Measurements from ENCODE around the gene ADAP1.

The ADAP1 gene

GRCh38 chr7:908159-908581 is 46.3 kb downstream of the ADAP1 start:
- no peaks in the 10 kb centered on the region for H3K27me3 ChIP-seq (ENCODE audit: insufficient read depth, low read length, poor library complexity, severe bottlenecking)
- H3F3A ChIP-seq (ENCODE audit: low read depth): no peaks in the 10 kb centered on the region
- no peak for TF ChIP-seq CTCF (conservative IDR thresholded peaks at IDR 0.05; ENCODE audit: low read length)
- TF ChIP-seq EZH2phosphoT487 (IDR thresholded peaks at IDR 0.05; ENCODE audit: borderline replicate concordance): no peak
- H3K4me1 ChIP-seq (ENCODE audit: insufficient read depth, low read length, poor library complexity, severe bottlenecking): no peaks in the 10 kb centered on the region
- H3K4me3 ChIP-seq (ENCODE audit: low read length, poor library complexity, severe bottlenecking): no peak overlapping the region
- H4K20me1 ChIP-seq (ENCODE audit: insufficient read depth, low read length, poor library complexity, severe bottlenecking): no peaks in the 10 kb centered on the region
- no peak overlapping the region for H3K4me2 ChIP-seq (ENCODE audit: low read depth, low read length, poor library complexity, severe bottlenecking)
- H2AFZ ChIP-seq (ENCODE audit: low read length): no peak overlapping the region
- H3K9ac ChIP-seq (ENCODE audit: low read depth, low read length, poor library complexity, severe bottlenecking): no peak overlapping the region
- no peaks in the 10 kb centered on the region for H3K9me2 ChIP-seq (replicated peaks; ENCODE audit: low read depth, low read length)
- H3K79me2 ChIP-seq (ENCODE audit: insufficient read depth, low read length): no peaks in the 10 kb centered on the region
- no peaks in the 10 kb centered on the region for H3K9me3 ChIP-seq (ENCODE audit: insufficient read depth, low read depth, low read length)
- no peaks in the 10 kb centered on the region for H3K36me3 ChIP-seq (ENCODE audit: insufficient read depth, low read length)

GRCh38 chr7:907158-907980 is 47.1 kb downstream of the ADAP1 start:
- no peak for TF ChIP-seq CTCF (conservative IDR thresholded peaks at IDR 0.05; ENCODE audit: low read length)
- no peak for TF ChIP-seq EZH2phosphoT487 (IDR thresholded peaks at IDR 0.05; ENCODE audit: borderline replicate concordance)
- H3K4me3 ChIP-seq (ENCODE audit: low read length, poor library complexity, severe bottlenecking): no peak overlapping the region
- no peaks in the 10 kb centered on the region for H3K36me3 ChIP-seq (ENCODE audit: insufficient read depth, low read length)
- no peak overlapping the region for H2AFZ ChIP-seq (ENCODE audit: low read length)
- no peaks in the 10 kb centered on the region for H3K27me3 ChIP-seq (ENCODE audit: insufficient read depth, low read length, poor library complexity, severe bottlenecking)
- no peaks in the 10 kb centered on the region for H3F3A ChIP-seq (ENCODE audit: low read depth)
- no peaks in the 10 kb centered on the region for H3K9me2 ChIP-seq (replicated peaks; ENCODE audit: low read depth, low read length)
- H3K9ac ChIP-seq (ENCODE audit: low read depth, low read length, poor library complexity, severe bottlenecking): no peak overlapping the region
- no peaks in the 10 kb centered on the region for H3K9me3 ChIP-seq (ENCODE audit: insufficient read depth, low read depth, low read length)
- no peaks in the 10 kb centered on the region for H4K20me1 ChIP-seq (ENCODE audit: insufficient read depth, low read length, poor library complexity, severe bottlenecking)
- H3K79me2 ChIP-seq (ENCODE audit: insufficient read depth, low read length): no peaks in the 10 kb centered on the region
- H3K4me2 ChIP-seq (ENCODE audit: low read depth, low read length, poor library complexity, severe bottlenecking): no peak overlapping the region
- no peaks in the 10 kb centered on the region for H3K4me1 ChIP-seq (ENCODE audit: insufficient read depth, low read length, poor library complexity, severe bottlenecking)

- no peaks in the 10 kb centered on the region for H3K9me3 ChIP-seq (ENCODE audit: insufficient read depth, low read depth, low read length)
- TF ChIP-seq CTCF (conservative IDR thresholded peaks at IDR 0.05; ENCODE audit: low read length) (no peak), EZH2phosphoT487 (IDR thresholded peaks at IDR 0.05; ENCODE audit: borderline replicate concordance) (no peak)
- H3K9me2 ChIP-seq (replicated peaks; ENCODE audit: low read depth, low read length): no peaks in the 10 kb centered on the region
- H3F3A ChIP-seq (ENCODE audit: low read depth): no peaks in the 10 kb centered on the region
- H3K4me3 ChIP-seq (ENCODE audit: low read length, poor library complexity, severe bottlenecking): no peak overlapping the region
- H3K9ac ChIP-seq (ENCODE audit: low read depth, low read length, poor library complexity, severe bottlenecking): no peak overlapping the region
- no peaks in the 10 kb centered on the region for H3K4me1 ChIP-seq (ENCODE audit: insufficient read depth, low read length, poor library complexity, severe bottlenecking)
- H3K27me3 ChIP-seq (ENCODE audit: insufficient read depth, low read length, poor library complexity, severe bottlenecking): no peaks in the 10 kb centered on the region
- no peak overlapping the region for H3K4me2 ChIP-seq (ENCODE audit: low read depth, low read length, poor library complexity, severe bottlenecking)
- no peaks in the 10 kb centered on the region for H4K20me1 ChIP-seq (ENCODE audit: insufficient read depth, low read length, poor library complexity, severe bottlenecking)
- no peaks in the 10 kb centered on the region for H3K79me2 ChIP-seq (ENCODE audit: insufficient read depth, low read length)
- H3K36me3 ChIP-seq (ENCODE audit: insufficient read depth, low read length): no peaks in the 10 kb centered on the region
- H2AFZ ChIP-seq (ENCODE audit: low read length): no peak overlapping the region
These were observed 47.7 kb downstream of the ADAP1 start for GRCh38 chr7:906776-907157.

All from Loucy (cell line).